Stimulated activated CD4-positive, alpha-beta T cell treated with anti-CD3 and anti-CD28 coated beads, Interleukin-4, amount 100 ng/mL, for 1 hour (primary cell): ENCODE measurements around the gene SLC39A7.

Source experiments
- DNase-seq: peaks from one replicate; pipeline ENCODE4 v3.0.0-alpha.2; 2020

Gene SLC39A7

DNA sequence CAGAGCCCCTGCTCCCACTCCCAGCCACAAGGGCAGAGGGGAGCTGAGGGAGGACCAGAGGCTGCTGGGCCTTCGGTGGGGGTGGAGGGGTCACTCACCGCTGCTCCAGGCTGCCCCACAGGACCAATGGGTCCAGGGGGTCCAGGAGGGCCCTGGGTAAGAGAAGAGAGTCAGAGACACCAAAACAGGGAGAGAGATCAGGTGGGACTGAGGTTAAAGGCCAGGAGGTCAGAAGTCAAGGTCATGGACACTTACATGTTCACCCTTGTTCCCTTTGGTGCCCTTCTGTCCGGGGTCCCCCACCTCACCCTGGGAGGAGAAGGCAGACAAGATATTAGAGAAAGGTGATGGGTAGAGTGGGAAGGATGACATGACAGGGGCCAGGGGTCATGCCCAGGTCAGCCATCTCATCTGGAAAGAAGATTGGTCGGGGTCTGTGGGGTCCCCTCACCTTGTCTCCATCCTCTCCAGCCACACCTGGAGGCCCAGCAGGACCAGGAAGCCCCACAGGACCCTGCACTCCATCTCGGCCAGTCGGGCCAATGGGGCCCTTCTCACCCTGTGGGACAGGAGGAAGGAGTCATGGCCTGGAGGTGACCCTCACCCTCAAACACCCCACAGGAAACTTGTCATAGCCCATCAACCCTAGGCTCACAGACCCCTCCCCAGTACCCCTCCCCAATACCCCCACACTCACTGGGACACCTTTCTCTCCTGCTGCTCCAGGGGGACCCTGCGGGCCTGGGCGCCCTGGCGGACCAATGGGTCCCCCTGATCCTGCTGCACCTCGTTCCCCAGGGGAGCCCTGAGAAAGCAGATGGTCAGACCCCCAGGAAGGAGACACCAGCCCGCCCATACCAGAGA lies 29.4 kb upstream of the SLC39A7 start:
- no peak for DNase-seq

DNA sequence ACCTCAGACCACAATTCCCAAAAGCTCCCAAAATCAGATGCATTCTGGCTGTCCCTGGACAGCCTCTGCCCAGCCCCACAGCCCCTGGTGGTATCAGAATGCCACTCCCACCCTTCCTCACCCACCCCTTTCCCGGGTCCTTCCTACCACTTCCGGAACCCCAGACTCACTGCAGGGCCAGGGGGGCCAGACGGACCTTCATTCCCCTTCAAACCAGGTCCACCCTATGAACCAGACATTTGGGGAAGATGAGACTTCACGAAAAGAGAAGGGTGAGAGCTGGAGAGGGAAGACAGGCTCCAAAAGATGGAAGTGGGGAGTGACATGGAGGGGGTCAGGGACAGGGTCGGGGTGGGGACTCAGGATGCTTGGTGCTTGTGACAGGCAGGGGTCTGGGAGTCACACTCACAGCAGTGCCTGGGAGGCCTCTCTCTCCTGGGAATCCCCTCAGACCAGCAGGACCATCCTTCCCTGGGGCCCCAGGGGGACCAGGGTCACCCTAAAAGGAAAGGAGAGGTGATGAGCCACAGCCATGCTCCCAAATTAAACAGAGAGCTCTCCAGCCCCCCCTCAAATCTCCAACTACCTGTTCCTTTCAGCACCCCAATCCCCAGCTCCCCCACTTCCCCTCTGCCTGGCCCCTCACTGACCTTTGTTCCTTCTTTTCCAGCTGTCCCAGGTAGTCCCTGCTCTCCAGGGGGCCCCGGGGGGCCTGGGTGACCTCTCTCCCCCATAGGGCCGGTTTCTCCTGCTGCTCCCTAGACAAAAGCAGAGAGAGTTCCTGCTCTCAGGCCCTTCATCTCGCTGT lies 28.6 kb upstream of the SLC39A7 start:
- DNase-seq = no peak

DNA sequence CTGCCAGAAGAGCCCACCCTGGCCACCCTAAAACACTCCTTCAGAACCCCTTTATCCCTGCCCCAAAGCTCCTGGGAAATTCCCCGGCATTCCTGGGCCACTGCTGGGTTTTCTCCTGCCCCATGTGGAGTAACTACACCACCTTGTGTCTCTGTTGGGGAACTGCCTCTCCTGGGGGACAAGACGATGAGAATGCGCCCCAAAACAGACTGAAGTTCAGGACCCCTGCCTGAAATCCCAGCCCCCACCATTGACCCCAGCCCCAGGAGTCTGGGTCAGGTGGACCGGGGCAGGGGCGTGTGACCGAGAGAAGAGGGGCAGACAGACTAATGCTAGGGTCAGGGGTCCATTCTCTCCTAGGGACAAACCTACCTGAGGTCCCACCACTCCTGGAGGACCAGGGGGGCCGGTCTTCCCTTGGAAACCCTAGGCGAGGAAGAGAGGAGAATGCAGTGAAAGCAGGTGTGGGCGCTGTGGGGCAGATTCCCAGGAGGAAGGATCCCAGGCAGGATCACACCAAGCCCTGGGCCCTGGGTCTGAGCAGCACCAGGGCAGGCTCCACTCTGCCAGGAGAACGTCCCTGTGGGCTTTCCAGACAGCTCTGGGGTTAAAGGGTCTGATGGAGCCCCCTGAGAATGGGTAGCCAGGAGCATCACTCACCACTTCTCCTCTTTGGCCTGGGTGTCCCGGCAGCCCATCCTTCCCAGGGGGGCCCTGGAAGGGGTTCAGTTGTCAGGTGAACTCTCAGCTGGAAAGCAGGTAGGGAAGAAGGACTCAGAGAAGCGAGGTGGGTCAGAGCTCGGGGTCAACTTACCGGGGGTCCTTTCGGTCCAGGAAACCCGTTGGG lies 27.8 kb upstream of the SLC39A7 start:
- DNase-seq = no peak

DNA sequence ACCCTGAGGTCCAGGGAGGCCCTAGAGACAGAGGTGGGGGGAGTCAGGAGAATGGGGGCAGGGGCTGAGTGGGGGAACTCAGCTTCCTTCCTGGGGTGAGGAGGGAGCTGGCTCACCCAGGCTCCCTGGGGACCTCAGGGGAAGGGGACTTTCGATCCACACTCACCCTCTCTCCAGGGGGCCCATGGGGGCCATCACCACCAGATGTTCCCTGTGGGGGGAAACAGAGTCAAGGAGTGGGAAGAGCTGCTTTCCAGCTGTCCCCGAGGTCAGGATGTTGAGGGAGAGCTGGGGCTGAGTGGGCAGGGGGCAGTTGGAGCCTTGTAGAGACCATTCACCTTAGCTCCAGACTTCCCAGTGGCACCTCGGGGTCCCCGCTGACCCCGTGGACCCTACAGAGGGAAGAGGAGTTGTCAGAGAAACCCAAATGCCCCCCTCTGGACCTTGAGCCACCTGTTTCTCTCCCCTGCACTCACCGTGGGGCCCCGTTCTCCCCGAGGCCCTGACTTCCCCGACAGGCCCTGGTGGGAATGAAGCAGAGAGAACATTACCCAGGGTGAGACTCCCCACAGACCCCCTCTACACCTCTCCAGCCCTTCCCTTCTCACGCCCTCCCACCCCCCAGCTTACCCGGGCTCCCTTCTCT lies 27.0 kb upstream of the SLC39A7 start:
- DNase-seq = no peak

DNA sequence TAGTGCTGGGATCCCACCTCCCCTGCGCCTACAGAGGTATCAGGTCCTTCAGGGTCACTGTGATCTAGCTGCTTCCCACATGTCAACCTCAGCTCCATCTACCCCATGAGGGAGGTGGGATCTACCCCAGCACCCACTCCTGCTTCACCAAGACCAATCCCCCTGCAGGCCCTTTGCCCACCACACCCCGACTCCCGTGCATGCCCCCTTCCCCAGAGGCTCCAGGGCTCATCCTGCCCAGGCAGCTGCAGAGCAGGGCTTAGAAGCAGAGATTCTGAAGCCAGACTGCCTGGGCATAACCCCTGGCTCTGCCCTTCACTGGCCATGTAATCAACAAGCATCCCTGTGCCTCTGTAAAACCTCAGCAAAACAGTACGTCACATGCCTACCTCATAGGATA lies 25.9 kb upstream of the SLC39A7 start:
- DNase-seq = no peak

DNA sequence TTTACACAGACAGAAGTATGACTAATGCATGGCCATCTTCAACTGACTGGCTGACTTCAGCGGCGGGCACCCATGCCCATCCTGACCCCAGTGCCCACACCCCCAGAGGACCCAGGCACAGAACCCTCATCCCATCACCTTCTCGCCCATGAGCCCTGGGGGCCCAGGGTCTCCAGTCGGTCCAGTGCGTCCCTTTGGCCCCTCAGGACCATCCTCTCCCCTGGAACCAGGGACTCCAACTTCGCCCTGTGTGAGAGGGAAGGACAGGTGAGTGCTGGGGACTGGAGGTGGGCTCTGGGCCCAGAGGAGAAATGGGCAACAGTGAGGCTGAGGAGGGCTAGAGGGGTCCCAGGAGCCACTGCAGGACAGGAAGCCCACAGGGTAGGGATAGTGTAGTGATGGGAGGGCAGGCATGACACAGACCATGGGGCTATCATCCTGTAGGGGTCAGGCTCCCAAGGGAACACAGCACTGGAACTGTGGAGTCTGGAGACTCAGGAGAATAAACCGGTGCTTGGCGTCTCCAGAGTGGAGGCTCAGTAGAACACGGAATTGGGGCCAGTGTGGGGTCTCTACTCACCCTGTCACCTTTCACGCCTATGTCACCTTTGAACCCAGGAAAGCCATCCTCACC lies 25.1 kb upstream of the SLC39A7 start:
- no peak for DNase-seq

DNA sequence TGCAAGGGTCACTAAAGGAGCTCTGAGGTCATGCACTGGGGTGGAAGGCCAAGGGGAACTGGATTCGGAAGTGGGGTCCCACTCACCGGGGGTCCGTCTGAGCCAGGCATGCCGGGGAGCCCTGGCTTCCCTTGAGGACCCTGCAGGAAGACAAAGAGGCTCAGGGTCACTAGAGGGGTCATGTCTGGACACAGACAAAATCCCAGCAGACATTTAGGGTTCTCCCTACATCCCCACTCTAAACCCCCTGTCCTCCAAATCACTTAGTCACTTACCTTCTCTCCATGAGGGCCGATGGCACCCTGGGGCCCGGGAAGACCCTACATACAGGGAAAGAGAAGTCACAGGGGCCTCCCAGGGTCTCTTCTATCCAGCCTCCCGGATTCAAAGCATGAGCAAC lies 23.8 kb upstream of the SLC39A7 start:
- no peak for DNase-seq

DNA sequence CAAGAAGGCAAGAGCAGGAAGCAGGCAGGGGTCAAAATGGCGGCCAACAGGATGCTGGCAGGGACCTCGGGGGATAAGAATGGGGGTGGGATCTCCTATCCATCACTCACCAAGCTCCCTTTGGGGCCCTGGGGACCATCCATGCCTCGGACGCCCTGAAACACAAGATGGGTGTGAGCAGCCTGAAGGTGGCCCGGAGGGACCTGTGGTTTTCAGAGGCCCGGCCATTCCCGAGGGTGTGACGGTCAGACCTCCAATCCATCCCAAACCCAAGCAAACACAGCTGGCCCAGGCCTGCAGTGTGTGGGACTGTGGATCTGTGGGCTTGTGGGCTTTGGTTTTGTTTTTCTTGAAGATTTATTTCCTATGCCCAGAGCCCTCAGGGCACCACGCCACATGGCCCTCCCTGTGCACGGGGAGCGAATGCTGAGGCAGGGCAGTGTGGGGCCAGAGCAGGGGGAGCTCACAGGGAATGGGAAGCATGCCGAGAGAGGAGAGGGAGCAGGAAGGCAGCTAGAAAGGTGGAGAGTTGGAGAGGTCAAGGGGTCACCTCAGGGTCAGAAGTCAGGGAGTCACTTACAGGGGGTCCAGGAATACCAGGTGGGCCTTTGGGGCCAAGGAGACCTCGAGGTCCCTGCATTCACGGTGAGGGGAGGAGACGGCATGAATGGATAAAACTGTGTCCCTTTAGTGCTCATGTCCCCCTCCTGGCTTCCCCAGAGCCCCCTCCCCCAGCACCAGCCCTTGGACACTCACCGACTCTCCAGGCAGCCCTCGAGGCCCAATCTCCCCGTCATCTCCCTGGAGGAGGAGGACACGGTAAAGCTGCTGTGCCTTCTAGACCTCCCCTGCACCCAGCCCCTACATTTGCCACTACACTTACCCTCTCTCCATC lies 22.9 kb upstream of the SLC39A7 start:
- no peak for DNase-seq

DNA sequence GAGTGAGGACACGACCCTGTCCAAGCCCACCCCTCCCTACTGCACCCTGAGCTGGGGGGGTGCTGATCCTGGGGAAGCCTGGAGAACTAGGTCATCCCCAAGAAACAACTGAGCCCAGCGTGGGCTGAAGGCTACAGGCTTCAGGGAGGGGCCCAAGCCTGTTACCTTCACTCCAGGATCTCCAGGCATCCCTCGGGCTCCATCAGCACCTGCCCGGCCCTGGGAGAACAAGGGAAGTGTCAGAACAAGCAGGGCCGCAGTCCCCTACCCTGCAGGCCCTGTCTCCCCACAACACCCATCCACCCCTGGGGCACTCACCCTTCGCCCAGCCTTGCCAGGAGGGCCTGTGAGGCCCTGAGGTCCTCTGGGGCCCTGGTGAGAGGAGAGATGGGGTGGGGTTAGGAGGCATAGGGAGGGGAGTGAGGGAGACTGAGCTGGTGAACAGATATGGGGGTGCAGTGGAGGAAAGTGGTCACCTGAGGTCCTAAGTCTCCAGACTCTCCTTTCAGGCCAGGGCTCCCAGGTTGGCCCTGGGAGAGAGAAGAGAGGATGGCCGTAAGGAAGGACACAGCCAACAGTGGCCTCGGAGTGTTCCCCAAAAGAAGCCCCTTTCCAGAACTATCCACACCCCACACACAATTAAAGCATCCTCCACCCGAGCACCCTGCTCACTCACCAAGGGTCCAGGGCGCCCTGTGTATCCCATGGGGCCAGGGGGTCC lies 21.8 kb upstream of the SLC39A7 start:
- no peak for DNase-seq

DNA sequence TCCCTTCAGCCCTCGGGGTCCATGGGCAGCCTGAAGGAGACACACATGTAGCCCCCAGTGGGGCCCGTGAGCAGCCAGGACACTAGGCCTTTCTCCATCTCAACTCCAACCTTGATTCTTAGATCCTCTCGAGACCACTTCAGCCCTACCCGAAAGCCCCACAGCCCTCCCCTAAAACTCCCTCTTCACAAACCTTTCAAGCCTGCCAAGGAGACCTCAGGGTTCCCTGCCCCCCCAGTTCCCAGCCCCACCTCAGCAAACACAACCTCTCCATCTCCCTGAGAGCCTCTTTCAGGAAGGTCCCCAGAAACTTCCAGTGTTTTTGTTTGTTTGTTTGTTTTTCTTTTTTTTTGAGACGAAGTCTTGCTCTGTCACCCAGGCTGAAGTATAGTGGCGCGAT lies 19.5 kb upstream of the SLC39A7 start:
- DNase-seq = no peak

DNA sequence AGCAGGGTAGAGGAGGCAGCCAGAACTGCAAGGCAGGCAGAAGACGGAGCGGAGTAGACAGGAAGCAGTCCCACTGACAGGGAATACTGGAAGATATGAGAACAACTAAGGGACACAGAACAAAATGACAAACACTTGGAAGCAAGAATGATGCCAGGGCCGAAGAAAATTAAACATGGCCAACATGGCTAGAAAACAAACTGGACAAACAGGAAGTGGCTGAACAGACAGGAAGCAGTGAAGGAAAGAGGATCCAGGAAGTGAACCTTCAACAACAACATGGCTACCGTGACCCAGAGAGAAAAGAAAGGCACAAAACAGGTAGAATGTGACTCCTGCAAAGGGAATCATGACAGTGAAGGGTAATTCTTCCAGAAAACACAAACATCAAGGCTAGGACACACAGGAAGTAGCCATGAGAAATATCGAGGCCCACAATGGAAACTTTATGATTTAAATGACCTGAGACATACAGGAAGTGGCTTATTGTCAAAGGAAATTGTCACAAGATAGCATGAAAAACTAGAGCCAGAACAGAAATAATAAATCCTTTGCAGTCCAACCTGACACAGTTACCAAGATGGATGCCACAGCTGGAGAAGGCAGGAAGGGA lies 17.5 kb upstream of the SLC39A7 start:
- no peak for DNase-seq

DNA sequence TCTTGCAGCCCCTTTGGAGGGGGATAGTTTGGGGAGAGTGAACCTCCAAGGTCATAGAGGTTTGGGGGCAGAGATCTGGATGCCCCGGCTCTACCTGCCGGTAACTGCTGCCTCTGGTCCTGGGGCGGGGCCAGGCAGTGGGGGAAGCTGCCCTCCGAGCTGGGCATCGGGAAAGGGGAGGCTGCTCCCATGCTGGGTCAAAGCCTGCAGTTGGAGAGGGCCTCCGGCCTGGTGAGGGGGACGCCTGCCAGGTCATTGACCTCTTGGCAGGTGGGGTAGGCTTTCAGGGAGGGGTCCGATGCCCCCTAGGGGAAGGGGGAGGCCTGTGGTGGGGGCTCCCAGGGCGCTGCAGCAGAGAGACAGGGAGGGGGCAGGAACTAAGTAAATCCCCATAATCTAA lies 15.5 kb upstream of the SLC39A7 start:
- no peak for DNase-seq

DNA sequence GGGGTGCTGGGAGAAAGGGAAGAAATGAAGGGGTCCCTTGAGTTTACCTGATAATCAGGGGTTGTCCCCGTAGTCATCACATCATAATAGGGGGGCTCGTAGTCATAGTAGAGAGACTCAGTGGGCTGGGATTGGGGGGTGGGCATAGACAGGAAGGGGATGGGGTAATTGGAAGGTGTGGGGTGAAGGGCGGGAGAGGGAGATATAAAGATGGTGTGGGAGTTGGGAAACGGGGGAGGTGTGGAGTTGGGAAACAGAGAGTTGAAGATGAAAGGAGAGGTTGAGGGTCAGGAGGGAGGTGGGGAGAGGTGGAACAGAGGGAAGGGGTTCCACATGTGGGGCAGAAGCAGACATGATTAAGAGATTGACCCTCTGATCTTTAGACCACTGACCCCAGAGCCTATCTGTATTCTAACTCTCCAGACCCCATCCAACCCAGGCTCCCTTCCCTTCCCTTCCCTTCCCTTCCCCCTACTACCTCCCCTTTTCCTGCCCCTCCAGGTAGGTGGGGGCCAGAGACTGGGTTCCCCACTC lies 14.9 kb upstream of the SLC39A7 start:
- DNase-seq = no peak

DNA sequence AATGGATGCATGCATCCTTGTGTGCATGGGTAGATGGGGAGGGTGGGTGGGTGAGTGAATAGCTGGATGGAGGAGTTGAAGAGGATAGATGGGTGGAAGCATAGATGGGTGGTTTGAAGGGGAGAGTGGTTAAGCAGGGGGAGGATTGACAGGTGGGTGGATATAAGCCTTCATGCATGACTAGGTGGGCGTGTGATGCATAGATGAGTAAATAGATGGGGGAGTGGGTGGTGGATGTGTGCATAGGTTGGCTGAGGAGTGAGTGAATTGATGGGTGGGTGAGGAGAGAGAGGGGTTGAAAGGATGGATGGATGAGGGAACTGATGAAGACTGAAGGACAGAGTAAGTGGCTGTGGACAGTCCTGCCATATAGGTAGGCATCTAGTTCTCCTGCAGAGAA lies 12.9 kb upstream of the SLC39A7 start:
- DNase-seq = no peak

DNA sequence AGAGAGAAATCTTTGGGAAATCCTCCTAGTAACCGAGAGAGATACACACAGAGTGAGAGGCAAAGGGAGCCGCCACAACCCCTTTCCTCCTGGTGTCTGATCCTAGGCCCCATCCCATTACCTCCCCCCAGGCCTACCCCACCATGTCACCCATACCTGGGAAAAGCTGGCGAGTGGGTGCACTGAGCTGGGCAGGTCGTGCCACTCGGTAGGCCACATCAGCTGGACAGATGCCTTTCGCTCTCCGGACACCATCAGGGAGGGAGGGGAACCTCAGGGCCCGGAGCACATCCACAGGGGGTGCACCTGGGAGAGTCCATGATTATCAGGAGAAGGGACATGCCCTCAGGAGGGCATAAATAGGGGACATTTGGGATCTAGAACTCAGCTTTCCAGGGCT lies 11.5 kb upstream of the SLC39A7 start:
- no peak for DNase-seq

DNA sequence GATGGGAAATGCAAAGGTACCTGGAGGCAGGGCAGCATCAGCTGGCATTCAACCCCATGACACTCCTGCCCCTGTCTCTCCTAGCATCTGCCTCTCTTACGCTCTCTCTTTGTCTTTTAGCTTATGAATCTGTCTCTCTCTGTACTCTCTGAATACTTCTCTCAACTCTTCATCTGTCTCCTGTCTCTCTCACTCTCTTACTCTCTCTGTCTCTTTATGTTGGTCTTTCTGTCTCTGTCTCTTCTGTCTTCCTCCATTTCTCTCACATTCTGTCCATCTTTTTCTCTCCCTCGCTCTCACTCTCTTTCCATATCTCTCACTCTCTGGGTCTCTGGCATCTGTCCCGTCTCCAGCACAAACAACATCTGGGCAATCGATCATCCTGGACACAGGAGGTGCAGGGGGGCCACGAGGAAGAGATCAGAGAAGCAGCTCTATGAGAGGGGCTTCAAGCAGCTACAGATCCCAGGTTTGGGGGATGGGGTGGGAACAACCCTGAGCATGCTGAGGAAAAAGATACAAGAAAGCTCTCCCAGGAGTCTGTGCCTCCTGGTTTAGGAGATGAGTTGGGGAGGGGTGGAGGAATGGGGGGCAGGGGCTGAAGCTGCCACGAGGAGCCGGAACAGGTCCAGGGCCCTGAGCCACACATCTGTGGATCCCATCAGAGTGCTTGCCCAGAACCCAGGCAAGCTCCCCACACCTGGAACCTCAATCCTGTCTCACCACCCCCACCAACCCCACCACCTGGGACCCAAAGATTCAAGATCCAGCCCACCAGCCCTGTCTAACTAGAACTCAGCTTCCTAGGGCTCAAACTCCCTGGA lies 10.8 kb upstream of the SLC39A7 start:
- no peak for DNase-seq

DNA sequence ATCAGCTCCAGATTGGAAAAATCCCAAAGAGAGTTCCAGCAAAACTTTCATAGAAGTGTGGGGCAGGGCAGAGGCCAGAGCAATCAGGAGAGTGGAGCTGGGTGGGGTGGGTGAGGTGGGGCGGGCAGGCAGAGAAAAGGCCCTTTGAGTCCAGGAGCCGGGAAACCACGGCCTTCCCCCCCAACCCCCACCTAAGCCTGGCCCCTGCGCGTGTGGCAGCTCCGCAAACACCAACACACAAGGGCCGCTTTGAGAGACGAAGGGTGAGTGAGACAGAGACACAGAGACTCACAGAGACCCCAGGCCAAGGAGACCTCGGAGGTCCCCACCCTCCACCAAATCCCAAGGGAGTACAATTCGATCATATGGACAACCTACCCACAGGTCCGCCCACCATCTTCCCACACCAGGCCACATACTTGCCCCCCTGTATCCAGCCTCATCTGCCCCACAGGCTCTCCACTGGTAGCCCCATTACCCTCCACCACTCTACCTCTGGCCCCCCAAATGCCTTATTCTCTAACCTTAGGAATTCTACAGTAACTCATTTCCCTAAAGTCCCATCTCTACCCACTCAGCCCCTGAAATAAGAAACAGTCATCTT lies 10.1 kb upstream of the SLC39A7 start:
- DNase-seq = no peak

DNA sequence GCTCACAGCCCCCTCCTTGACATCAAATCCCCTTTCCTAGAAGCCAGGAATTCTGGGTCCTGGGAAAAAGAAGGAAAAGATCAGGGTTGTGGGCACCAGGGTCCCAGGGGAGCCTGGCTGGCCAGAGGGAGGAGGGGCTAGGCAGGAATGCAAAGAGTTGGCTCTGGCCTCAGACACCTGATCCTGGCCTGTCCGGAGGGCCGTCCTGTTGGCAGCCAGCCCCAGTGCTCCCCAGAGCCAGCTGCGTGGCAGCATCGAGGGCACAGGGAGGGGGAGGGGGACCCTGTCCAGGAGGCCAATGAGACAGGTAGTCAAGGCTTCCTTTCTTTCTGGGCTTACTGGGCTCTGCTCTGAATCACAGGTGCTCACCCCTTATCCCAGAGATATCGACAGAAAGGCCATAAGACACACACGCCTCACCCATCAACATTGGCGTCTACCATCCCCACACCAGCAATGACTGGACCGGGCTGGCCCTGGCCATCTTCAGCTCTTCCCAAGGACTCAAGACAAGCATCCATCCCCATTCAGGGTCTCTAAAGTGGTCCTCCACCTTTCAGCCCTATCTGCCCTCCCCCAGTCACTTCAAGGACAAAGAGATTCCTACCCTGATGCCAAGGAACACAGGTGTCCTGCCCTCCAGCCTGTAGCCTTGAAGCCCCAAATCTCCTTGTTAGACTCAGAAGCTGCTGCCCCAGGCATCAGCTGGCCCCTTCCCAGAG lies 9.1 kb upstream of the SLC39A7 start:
- DNase-seq = no peak
